Rectal smooth muscle tissue (tissue), 1 donor: ENCODE measurements around the gene SMIM14.
"Not testable (repeated sequence)": the region's sequence is repeated elsewhere in the genome, so short reads cannot be mapped to it uniquely, and the experiment has no call there.

Experiments used
- H3K27ac ChIP-seq: one replicate; pipeline ENCODE4 v1.7.0; 2013; ENCODE audit warnings: low read depth, low read length, inconsistent platforms
- H3K27me3 ChIP-seq: one replicate; pipeline ENCODE4 v1.7.0; 2013; ENCODE audit warnings: low read length; ENCODE audit not compliant: control insufficient read depth, insufficient read depth
- H3K36me3 ChIP-seq: one replicate; pipeline ENCODE4 v1.7.0; 2013; ENCODE audit warnings: low read length; ENCODE audit not compliant: control insufficient read depth, insufficient read depth
- H3K4me1 ChIP-seq: one replicate; pipeline ENCODE4 v1.7.0; 2013; ENCODE audit warnings: low read length; ENCODE audit not compliant: control insufficient read depth, insufficient read depth
- H3K4me3 ChIP-seq: one replicate; pipeline ENCODE4 v1.7.0; 2013; ENCODE audit warnings: low read length
- H3K9ac ChIP-seq: one replicate; pipeline ENCODE4 v1.7.0; 2013; ENCODE audit warnings: low read length

Gene SMIM14

GRCh38 chr4:39571054-39571453 is 67.6 kb downstream of the SMIM14 start:
- no peaks in the 10 kb centered on the region for H3K27me3 ChIP-seq
- no peak overlapping the region for H3K4me3 ChIP-seq
- no peaks in the 10 kb centered on the region for H3K36me3 ChIP-seq
- no peaks in the 10 kb centered on the region for H3K4me1 ChIP-seq
- no peak overlapping the region for H3K27ac ChIP-seq
- H3K9ac ChIP-seq: no peak overlapping the region

- Histone ChIP-seq H3K27me3 (no peaks in the 10 kb centered on the region), H3K4me1 (no peaks in the 10 kb centered on the region), H3K36me3 (peaks cover 2% of the 10 kb centered on the region), H3K9ac (no peak overlapping the region), H3K27ac (no peak overlapping the region), H3K4me3 (no peak overlapping the region)
Observed at GRCh38 chr4:39569209-39569608, 69.5 kb downstream of the SMIM14 start.

- Histone ChIP-seq H3K4me1 (no peaks in the 10 kb centered on the region), H3K27ac (no peak overlapping the region), H3K9ac (no peak overlapping the region), H3K36me3 (peaks cover 2% of the 10 kb centered on the region), H3K27me3 (no peaks in the 10 kb centered on the region), H3K4me3 (no peak overlapping the region)
Observed at GRCh38 chr4:39568805-39569204, 69.9 kb downstream of the SMIM14 start.

GRCh38 chr4:39565878-39566600 is 72.6 kb downstream of the SMIM14 start:
- Histone ChIP-seq H3K36me3 (peaks cover 2% of the 10 kb centered on the region), H3K27ac (no peak overlapping the region), H3K27me3 (no peaks in the 10 kb centered on the region), H3K4me1 (no peaks in the 10 kb centered on the region), H3K4me3 (no peak overlapping the region), H3K9ac (no peak overlapping the region)

GRCh38 chr4:39563346-39563847 is 75.3 kb downstream of the SMIM14 start:
- Histone ChIP-seq H3K36me3 (peaks cover 2% of the 10 kb centered on the region), H3K4me3 (no peak overlapping the region), H3K9ac (no peak overlapping the region), H3K27ac (no peak overlapping the region), H3K4me1 (no peaks in the 10 kb centered on the region), H3K27me3 (no peaks in the 10 kb centered on the region)

GRCh38 chr4:39562792-39563191 is 75.9 kb downstream of the SMIM14 start:
- no peak overlapping the region for H3K27ac ChIP-seq
- H3K4me3 ChIP-seq: no peak overlapping the region
- no peaks in the 10 kb centered on the region for H3K4me1 ChIP-seq
- peaks cover 4% of the 10 kb centered on the region for H3K36me3 ChIP-seq
- no peak overlapping the region for H3K9ac ChIP-seq
- H3K27me3 ChIP-seq: no peaks in the 10 kb centered on the region

GRCh38 chr4:39559626-39560025 is 79.0 kb downstream of the SMIM14 start:
- Histone ChIP-seq H3K27me3 (no peaks in the 10 kb centered on the region), H3K36me3 (peaks cover 5% of the 10 kb centered on the region), H3K4me1 (no peaks in the 10 kb centered on the region), H3K27ac (no peak overlapping the region), H3K9ac (no peak overlapping the region), H3K4me3 (no peak overlapping the region)

GRCh38 chr4:39555472-39555871 is 83.2 kb downstream of the SMIM14 start:
- no peak overlapping the region for H3K9ac ChIP-seq
- H3K36me3 ChIP-seq: peaks cover 4% of the 10 kb centered on the region
- H3K4me3 ChIP-seq: no peak overlapping the region
- H3K27me3 ChIP-seq: no peaks in the 10 kb centered on the region
- no peaks in the 10 kb centered on the region for H3K4me1 ChIP-seq
- no peak overlapping the region for H3K27ac ChIP-seq

- no peaks in the 10 kb centered on the region for H3K4me1 ChIP-seq
- H3K27ac ChIP-seq: no peak overlapping the region
Observed at GRCh38 chr4:39548425-39549067, 90.1 kb downstream of the SMIM14 start.

GRCh38 chr4:39544580-39545315 is 93.9 kb downstream of the SMIM14 start:
- H3K27ac ChIP-seq: no peak overlapping the region
- H3K36me3 ChIP-seq: no peaks in the 10 kb centered on the region
- H3K9ac ChIP-seq: no peak overlapping the region
- no peaks in the 10 kb centered on the region for H3K27me3 ChIP-seq
- no peak overlapping the region for H3K4me3 ChIP-seq
- H3K4me1 ChIP-seq: no peaks in the 10 kb centered on the region

More at GRCh38 chr4:39548425-39549067, 90.1 kb downstream of the SMIM14 start:
- Histone ChIP-seq H3K9ac (no peak overlapping the region), H3K36me3 (no peaks in the 10 kb centered on the region), H3K27me3 (no peaks in the 10 kb centered on the region), H3K4me3 (no peak overlapping the region)

- not testable (repeated sequence) for H3K4me3 ChIP-seq, H3K36me3 ChIP-seq, H3K9ac ChIP-seq, H3K27ac ChIP-seq, H3K27me3 ChIP-seq, H3K4me1 ChIP-seq
Observed at GRCh38 chr4:39544080-39544479, 94.6 kb downstream of the SMIM14 start.

GRCh38 chr4:39543034-39543433 is 95.6 kb downstream of the SMIM14 start:
- Histone ChIP-seq H3K4me1 (no peaks in the 10 kb centered on the region), H3K36me3 (no peaks in the 10 kb centered on the region), H3K27ac (no peak overlapping the region), H3K9ac (no peak overlapping the region), H3K4me3 (no peak overlapping the region), H3K27me3 (no peaks in the 10 kb centered on the region)
